Measurements from ENCODE around the gene RAP1GAP. TPM values are rescaled to one million over a fixed set of nuclear protein-coding genes. Genes with fewer than 3 reads are reported as not detected.

The RAP1GAP gene
- total and polyA plus RNA-seq, 2 of the 13 experiments (the other 11 are each of a cell fraction or from before 2014, with no cell fraction given): 11.9 to 37.5 TPM

DNA sequence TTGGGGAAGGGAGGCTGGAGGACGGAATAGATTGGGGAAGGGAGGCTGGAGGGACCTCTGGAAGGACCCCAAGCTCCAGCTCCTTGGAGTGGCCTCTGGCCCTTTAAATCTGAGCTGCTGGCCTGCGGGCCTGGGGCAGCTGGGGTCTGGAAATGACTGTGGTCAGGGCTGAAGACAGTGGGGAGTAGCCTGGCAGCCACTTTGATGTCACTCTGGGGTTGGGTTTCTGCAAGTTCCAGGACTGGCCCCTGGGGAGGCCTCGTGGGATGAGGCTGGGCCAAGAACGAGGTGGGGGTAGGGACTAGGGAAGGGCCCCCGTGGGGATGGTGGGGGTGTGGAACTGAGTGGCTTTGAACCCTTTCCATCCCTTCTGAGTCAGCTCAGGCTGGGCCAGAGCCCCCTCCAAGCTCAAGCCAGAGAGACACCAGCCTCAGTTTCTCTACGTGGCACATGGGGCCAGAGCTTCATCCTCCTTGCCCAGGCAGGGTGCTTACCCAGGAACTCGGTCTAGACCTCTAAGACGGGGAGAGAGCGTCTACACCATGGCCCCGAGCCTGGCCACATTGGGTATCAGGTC is 100.3 kb downstream of the RAP1GAP start:
- BruUV-seq (replicated peaks): no TSS peak
- Histone ChIP-seq H3K79me2 (ENCODE audit: insufficient read depth, low read length) (no peaks in the 10 kb centered on the region), H3K4me3 (replicated peaks in 1 of 3; ENCODE audit: insufficient read depth in 1 of 3, low read depth in 2 of 3, low read length in 3 of 3) (no peak overlapping the region), H4K20me1 (ENCODE audit: insufficient read depth, low read length) (no peaks in the 10 kb centered on the region), H3K9me3 (ENCODE audit: low read length) (no peaks in the 10 kb centered on the region), H3K9ac (ENCODE audit: insufficient read depth, low read depth, low read length) (no peak overlapping the region), H2AFZ (ENCODE audit: low read length) (no peak overlapping the region), H3K36me3 (replicated peaks in 1 of 2; ENCODE audit: control insufficient read depth in 1 of 2, insufficient read depth in 2 of 2, low read length in 2 of 2) (no peaks in the 10 kb centered on the region), H3K4me1 (ENCODE audit: insufficient read depth, low read length) (peaks cover 25% of the 10 kb centered on the region), H3K4me2 (ENCODE audit: low read depth, low read length) (no peak overlapping the region), H3K27ac (ENCODE audit: extremely low read length, insufficient read depth, low read length) (no peak overlapping the region), H3K27me3 (ENCODE audit: control insufficient read depth in 1 of 2, insufficient read depth in 2 of 2, low read length in 2 of 2) (peaks cover 7 to 57% of the 10 kb centered on the region in 2 experiments)
- no peak for DNase-seq (ENCODE audit: low spot score)
- in situ Hi-C loops (cut with HindIII; ENCODE audit: extremely low pct_ligation_motif_present, low pct_unique_long_range_greater_than_20kb): loop anchor here (5.0 kb wide), 1 partner anchor 57 kb away; no protein-coding TSS in a partner anchor
- FAIRE-seq: no peak
- intact Hi-C loops (cut with micrococcal nuclease; ENCODE audit: unreplicated experiment): no loop called here
- ChIA-PET POLR2A (no interaction called here), CTCF (ENCODE audit: low intra/inter-chr PET ratio, low total read pairs) (no interaction called here)
- TF ChIP-seq, protein P1, sequence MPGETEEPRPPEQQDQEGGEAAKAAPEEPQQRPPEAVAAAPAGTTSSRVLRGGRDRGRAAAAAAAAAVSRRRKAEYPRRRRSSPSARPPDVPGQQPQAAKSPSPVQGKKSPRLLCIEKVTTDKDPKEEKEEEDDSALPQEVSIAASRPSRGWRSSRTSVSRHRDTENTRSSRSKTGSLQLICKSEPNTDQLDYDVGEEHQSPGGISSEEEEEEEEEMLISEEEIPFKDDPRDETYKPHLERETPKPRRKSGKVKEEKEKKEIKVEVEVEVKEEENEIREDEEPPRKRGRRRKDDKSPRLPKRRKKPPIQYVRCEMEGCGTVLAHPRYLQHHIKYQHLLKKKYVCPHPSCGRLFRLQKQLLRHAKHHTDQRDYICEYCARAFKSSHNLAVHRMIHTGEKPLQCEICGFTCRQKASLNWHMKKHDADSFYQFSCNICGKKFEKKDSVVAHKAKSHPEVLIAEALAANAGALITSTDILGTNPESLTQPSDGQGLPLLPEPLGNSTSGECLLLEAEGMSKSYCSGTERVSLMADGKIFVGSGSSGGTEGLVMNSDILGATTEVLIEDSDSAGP (CRISPR knock-in tag; IDR thresholded peaks at IDR 0.05; ENCODE audit: borderline replicate concordance): 0 out of 2 replicates have a peak, but pooled peaks have one; percentile 18
- no peak for TF ChIP-seq NFIC (IDR thresholded peaks at IDR 0.05; ENCODE audit: low read length)
- 38% methylated on average over 7 of the region's 10 CpGs for WGBS (ENCODE audit: low lambda C conversion rate)
- ATAC-seq: no peak

- TF ChIP-seq, protein P1 (CRISPR knock-in tag; IDR thresholded peaks at IDR 0.05; ENCODE audit: borderline replicate concordance): 0 out of 2 replicates have a peak, but pooled peaks have one; percentile 14
- TF ChIP-seq CHCHD3 (CRISPR knock-in tag; IDR thresholded peaks at IDR 0.05): no peak
- no peaks in the 10 kb centered on the region for H3K79me2 ChIP-seq (ENCODE audit: insufficient read depth, low read length)
- ChIA-PET CTCF (ENCODE audit: low intra/inter-chr PET ratio, low total read pairs) (no interaction called here), POLR2A (no interaction called here)
- H3K36me3 ChIP-seq (replicated peaks in 1 of 2; ENCODE audit: control insufficient read depth in 1 of 2, insufficient read depth in 2 of 2, low read length in 2 of 2): no peaks in the 10 kb centered on the region
- FAIRE-seq (no peak), ATAC-seq (no peak), DNase-seq (ENCODE audit: low spot score) (no peak)
- no peak overlapping the region for H3K4me3 ChIP-seq (replicated peaks in 1 of 3; ENCODE audit: insufficient read depth in 1 of 3, low read depth in 2 of 3, low read length in 3 of 3)
- H3K4me2 ChIP-seq (ENCODE audit: low read depth, low read length): no peak overlapping the region
- H3K9me3 ChIP-seq (ENCODE audit: low read length): no peaks in the 10 kb centered on the region
- H2AFZ ChIP-seq (ENCODE audit: low read length): no peak overlapping the region
- peaks cover 7 to 63% of the 10 kb centered on the region in 2 experiments for H3K27me3 ChIP-seq (ENCODE audit: control insufficient read depth in 1 of 2, insufficient read depth in 2 of 2, low read length in 2 of 2)
- WGBS (ENCODE audit: low lambda C conversion rate): 32% methylated on average over 15 of the region's 15 CpGs
- in situ Hi-C loops (cut with HindIII; ENCODE audit: extremely low pct_ligation_motif_present, low pct_unique_long_range_greater_than_20kb) (loop anchor here (5.0 kb wide), 1 partner anchor 56 kb away; no protein-coding TSS in a partner anchor), intact Hi-C loops (cut with micrococcal nuclease; ENCODE audit: unreplicated experiment) (no loop called here)
- H3K4me1 ChIP-seq (ENCODE audit: insufficient read depth, low read length): peaks cover 25% of the 10 kb centered on the region
- no peaks in the 10 kb centered on the region for H4K20me1 ChIP-seq (ENCODE audit: insufficient read depth, low read length)
- no peak overlapping the region for H3K27ac ChIP-seq (ENCODE audit: extremely low read length, insufficient read depth, low read length)
- no peak overlapping the region for H3K9ac ChIP-seq (ENCODE audit: insufficient read depth, low read depth, low read length)
- no TSS peak for BruUV-seq (replicated peaks)
Observed at GRCh38 chr1:21568006-21568746, 101.0 kb downstream of the RAP1GAP start.

All from HepG2 (cell line).